Heart right ventricle (tissue), 16 donors: Measurements from ENCODE around the gene PIP4K2A. TPM values are rescaled to one million over a fixed set of nuclear protein-coding genes. Genes with fewer than 3 reads are reported as not detected.

ENCODE experiments used
- ATAC-seq, 8 donors: fragments of 200-7000 bp; cut with Tn5 transposase; one replicate each; pipeline ENCODE4 v1.9.1; 2020; ENCODE audit warnings: mild to moderate bottlenecking in 8 of 8, moderate library complexity in 8 of 8, moderate number of reproducible peaks in 1 of 8
- DNase-seq, 2 donors: peaks; one replicate each; pipeline ENCODE4 v3.0.0-alpha.2; 2020
- H3K27ac ChIP-seq, 10 donors: fragments of 200-600 bp; sonication (generic) in 2 of 10; one replicate each; pipeline versions ENCODE4 v1.5.0 to v1.8.0; 2020 to 2022; ENCODE audit warnings: mild to moderate bottlenecking in 3 of 10
- H3K27me3 ChIP-seq, 7 donors: fragments of 200-600 bp; one replicate each; pipeline ENCODE4 v1.8.0; 2021 to 2022; ENCODE audit warnings: mild to moderate bottlenecking in 2 of 7
- H3K36me3 ChIP-seq, 9 donors: fragments of 200-600 bp; sonication (generic) in 1 of 9; one replicate each; pipeline versions ENCODE4 v1.5.0 to v1.8.0; 2020 to 2022; ENCODE audit warnings: mild to moderate bottlenecking in 2 of 9
- H3K4me1 ChIP-seq, 9 donors: fragments of 200-600 bp; sonication (generic) in 1 of 9; one replicate each; pipeline versions ENCODE4 v1.5.0 to v1.8.0; 2020 to 2022; ENCODE audit warnings: mild to moderate bottlenecking in 4 of 9
- H3K4me3 ChIP-seq, 10 donors: fragments of 200-600 bp; sonication (generic) in 2 of 10; one replicate each; pipeline versions ENCODE4 v1.5.0 to v1.8.0; 2020 to 2022; ENCODE audit warnings: mild to moderate bottlenecking in 7 of 10, moderate library complexity in 2 of 10
- H3K9me3 ChIP-seq, 11 donors: fragments of 200-600 bp in 10 of 11; sonication (generic) in 2 of 11; one replicate each; pipeline versions ENCODE4 v1.5.0 to v1.8.0; 2013 to 2022; ENCODE audit warnings: mild to moderate bottlenecking in 2 of 11, control low read depth in 1 of 11, moderate library complexity in 1 of 11
- CTCF ChIP-seq, 9 donors: fragments of 200-600 bp; sonication (generic) in 2 of 9; IDR thresholded peaks; one replicate each; pipeline versions ENCODE4 v1.5.0 to v1.8.0; 2021 to 2022; ENCODE audit warnings: antibody characterized with exemption in 9 of 9, mild to moderate bottlenecking in 5 of 9, moderate library complexity in 1 of 9
- WGBS, 2 donors: extraction: QIAGEN DNeasy Blood & Tissue Kit; methylation state at CpG; one replicate each; pipeline ENCODE4 v1.1.7; 2013; ENCODE audit warnings: inconsistent platforms in 1 of 2; 5-methylcytosine and 5-hydroxymethylcytosine counted together
- intact Hi-C, 10 donors: fragments of 100-400 bp; cut with DNase I; formaldehyde crosslinking; loops; one replicate each; pipeline versions ENCODE4 v1.11.1 to v1.14.2; 2022
- polyA plus RNA-seq, 2 donors: library from polyadenylated mRNA; stranded (reverse); fragments of 200-250 nt; gene quantifications; one replicate each; pipeline ENCODE4 v1.2.3, GENCODE V29; 2013
- total RNA-seq, 10 donors: library from RNA; stranded (reverse); fragmentation: NEBNext Ultra II Directional in 3 of 10; extraction: Animal tissue kit (Norgen Biotek cat#: 25700) in 3 of 10; gene quantifications; one replicate each; pipeline versions ENCODE4 v1.2.1 to v1.2.4, GENCODE V29; 2021 to 2023
- donor health status: Arrhythmogenic right ventricular cardiomyopathy.
- donor health status: ischemic (EF 13 %, LVEDD 7.1; RV severe dilation, severe dysfunction).
- donor health status: healthy with polysubstance abuse.
- donor health status: DM: no; HTN: yes; CAD: no.
- donor health status: DM: no; HTN: no; CAD: no.
- donor health status: ischemic (EF 25% LVEDD 6.9; RV normal size, moderate dysfunction).
- donor health status: ischemic (EF 25% LVEDD 5.7; RV mildly dilated, moderate dysfunction).
- donor health status: healthy.
- donor health status: DM: yes; HTN: yes; CAD: no.
- donor health status: Ischemic cardiomyopathy.
- donor health status: ischemic (EF 35%, LVEDD 5.7; RV mildly dilated, moderate dysfunction).
- donor health status: nonischemic (EF 11% LVEDD 7.7; RV severe dilation, severe dysfunction).
- donor health status: DM: yes; HTN: yes; CAD: no.
- donor health status: PGD.
- donor health status: ischemic (EF 29% LVEDD 5.4; RV normal size, mild dysfunction).
- donor health status: nonischemic (EF 23%, LVEDD 6.1; RV moderate dilation, normal function).

PIP4K2A gene
- total and polyA plus RNA-seq, 12 donors, result 6.0 to 29.1 (median 13.3) TPM

- intact Hi-C loops, result no loop called here
- no peaks in the 10 kb centered on the region for H3K36me3 ChIP-seq
Observed at GRCh38 chr10:22643775-22644174, 70.6 kb downstream of the PIP4K2A start.

GRCh38 chr10:22643116-22643515 lies 71.3 kb downstream of the PIP4K2A start:
- Histone ChIP-seq H3K27me3 (no peaks in the 10 kb centered on the region), H3K36me3 (no peaks in the 10 kb centered on the region), H3K4me1 (peaks cover 0 to 44% (median 14%) of the 10 kb centered on the region in 9 donors), H3K27ac (no peak overlapping the region), H3K9me3 (no peaks in the 10 kb centered on the region), H3K4me3 (no peak overlapping the region)
- intact Hi-C loops, result no loop called here
- WGBS, 2 donors, result 76 to 77% methylated on average over 4 of the region's 4 CpGs
- DNase-seq (no peak), ATAC-seq (no peak)
- TF ChIP-seq CTCF (IDR thresholded peaks at IDR 0.05), result no peak

More at GRCh38 chr10:22643775-22644174, 70.6 kb downstream of the PIP4K2A start:
- no peak overlapping the region for H3K4me3 ChIP-seq
- DNase-seq (no peak), ATAC-seq (no peak)
- no peaks in the 10 kb centered on the region for H3K9me3 ChIP-seq
- WGBS, 2 donors, result 94 to 96% methylated on average over 4 of the region's 4 CpGs
- H3K27me3 ChIP-seq, result no peaks in the 10 kb centered on the region
- H3K27ac ChIP-seq, result no peak overlapping the region
- TF ChIP-seq CTCF (IDR thresholded peaks at IDR 0.05), result no peak
- peaks cover 0 to 50% (median 20%) of the 10 kb centered on the region in 9 donors for H3K4me1 ChIP-seq

- Histone ChIP-seq H3K4me1 (peaks cover 0 to 42% (median 4%) of the 10 kb centered on the region in 9 donors), H3K27ac (no peak overlapping the region), H3K27me3 (no peaks in the 10 kb centered on the region), H3K9me3 (no peaks in the 10 kb centered on the region), H3K36me3 (no peaks in the 10 kb centered on the region), H3K4me3 (no peak overlapping the region)
- TF ChIP-seq CTCF (IDR thresholded peaks at IDR 0.05), result no peak
- ATAC-seq, result no peak
- no peak for DNase-seq
- intact Hi-C loops, result no loop called here
- WGBS, 2 donors, result 94 to 97% methylated on average over 5 of the region's 5 CpGs
Observed at GRCh38 chr10:22641743-22642142, 72.6 kb downstream of the PIP4K2A start.

GRCh38 chr10:22640359-22640758 lies 74.0 kb downstream of the PIP4K2A start:
- Histone ChIP-seq H3K36me3 (no peaks in the 10 kb centered on the region), H3K4me1 (peaks cover 0 to 46% (median 0%) of the 10 kb centered on the region in 9 donors), H3K9me3 (no peaks in the 10 kb centered on the region), H3K4me3 (no peak overlapping the region), H3K27ac (no peak overlapping the region), H3K27me3 (no peaks in the 10 kb centered on the region)
- 92 to 94% methylated on average over 6 of the region's 6 CpGs for WGBS, 2 donors
- no peak for TF ChIP-seq CTCF (IDR thresholded peaks at IDR 0.05)
- no peak for ATAC-seq
- DNase-seq, result no peak
- intact Hi-C loops, result no loop called here
